Measurements from ENCODE around the gene RPS2. TPM values are rescaled to one million over a fixed set of nuclear protein-coding genes. Genes with fewer than 3 reads are reported as not detected.
A peak's percentile ranks its signal among the peaks of the same experiment; 100 is the strongest.

Gene RPS2
- total RNA-seq, 1 experiment from 2014 or later, result 4,395 TPM

- TF ChIP-seq GTF2I (CRISPR knock-in tag; conservative IDR thresholded peaks at IDR 0.05) (no peak), FOXJ3 (CRISPR knock-in tag; IDR thresholded peaks at IDR 0.05; ENCODE audit: borderline replicate concordance) (no peak), ZNF425 (CRISPR knock-in tag; conservative IDR thresholded peaks at IDR 0.05) (no peak), PRDM15 (CRISPR knock-in tag; IDR thresholded peaks at IDR 0.05) (no peak), NR1H2 (CRISPR knock-in tag; IDR thresholded peaks at IDR 0.05) (no peak), ELF4 (CRISPR knock-in tag; IDR thresholded peaks at IDR 0.05; ENCODE audit: low read depth) (peak; percentile 94; the same call in 1 of the 2 replicates), MXD4 (CRISPR knock-in tag; IDR thresholded peaks at IDR 0.05; ENCODE audit: borderline replicate concordance) (no peak), ZNF317 (CRISPR knock-in tag; IDR thresholded peaks at IDR 0.05; ENCODE audit: borderline replicate concordance, low read depth) (peak; percentile 74; the same call in 1 of the 2 replicates), SMAD4 (CRISPR knock-in tag; IDR thresholded peaks at IDR 0.05) (0 out of 2 replicates have a peak, but pooled peaks have one; percentile 58), NR2C2 (CRISPR knock-in tag; IDR thresholded peaks at IDR 0.05) (peak; percentile 84), ATF2 (CRISPR knock-in tag; IDR thresholded peaks at IDR 0.05; ENCODE audit: borderline replicate concordance, low read depth) (no peak), USF1 (CRISPR knock-in tag; IDR thresholded peaks at IDR 0.05) (peak; percentile 61; the same call in 1 of the 2 replicates), AR (CRISPR knock-in tag; IDR thresholded peaks at IDR 0.05) (no peak), MLX (CRISPR knock-in tag; IDR thresholded peaks at IDR 0.05) (peak; percentile 85; the same call in 1 of the 2 replicates), SOX15 (CRISPR knock-in tag; IDR thresholded peaks at IDR 0.05) (no peak), FOXP1 (CRISPR knock-in tag; IDR thresholded peaks at IDR 0.05; ENCODE audit: borderline replicate concordance) (peak; percentile 98), FOXK1 (CRISPR knock-in tag; IDR thresholded peaks at IDR 0.05) (peak; percentile 92), AFF4 (CRISPR knock-in tag; IDR thresholded peaks at IDR 0.05; ENCODE audit: borderline replicate concordance) (no peak), ATF1 (CRISPR knock-in tag; IDR thresholded peaks at IDR 0.05) (peak; percentile 82; the same call in 1 of the 2 replicates)
Observed at GRCh38 chr16:1929578-1930337, 34.9 kb downstream of the RPS2 start (continued).
